HCT116 (cell line): ENCODE data around the gene SLC35G6. TPM values are rescaled to one million over a fixed set of nuclear protein-coding genes. Genes with fewer than 3 reads are reported as not detected.

Experiments
- EGR1 ChIP-seq: IDR thresholded peaks from 2 replicates; pipeline ENCODE4 v1.6.1; 2012; ENCODE audit warnings: low read depth
- YY1 ChIP-seq: IDR thresholded peaks from 2 replicates; pipeline ENCODE4 v1.6.1; 2011; ENCODE audit warnings: low read length, low read depth, moderate library complexity, mild to moderate bottlenecking; ENCODE audit not compliant: insufficient replicate concordance; ENCODE audit errors: extremely low read depth
- total RNA-seq: library from RNA; stranded (reverse); gene quantifications from one replicate; pipeline ENCODE4 v1.2.1, GENCODE V29; 2021; ENCODE audit not compliant: unreplicated experiment

Gene SLC35G6
- total RNA-seq, 1 experiment from 2014 or later = not detected

GRCh38 chr17:7530023-7530900 is 49.0 kb downstream of the SLC35G6 start (continued):
- TF ChIP-seq EGR1 (no peak), YY1 (no peak)

Other genes with a start within 250 kb of the SLC35G6 start
- gene DVL2, start 246.9 kb upstream of the SLC35G6 start, total RNA-seq = 69.7 TPM
- gene PHF23, start 242.0 kb upstream of the SLC35G6 start, total RNA-seq = 48.5 TPM
- 287 TPM for gene GABARAP, start 239.0 kb upstream of the SLC35G6 start, total RNA-seq
- 143 TPM for gene CTDNEP1, start 229.7 kb upstream of the SLC35G6 start, total RNA-seq
- 81.7 TPM for gene ELP5, start 229.2 kb upstream of the SLC35G6 start, total RNA-seq
- gene CLDN7, start 219.0 kb upstream of the SLC35G6 start, total RNA-seq = 286 TPM
- 2.5 TPM for gene SLC2A4, start 199.7 kb upstream of the SLC35G6 start, total RNA-seq
- gene YBX2, start 186.8 kb upstream of the SLC35G6 start, total RNA-seq = 2.3 TPM
- gene EIF5A, start 173.8 kb upstream of the SLC35G6 start, total RNA-seq = 1,139 TPM
- 61.3 TPM for gene GPS2, start 166.1 kb upstream of the SLC35G6 start, total RNA-seq
- 56.9 TPM for gene NEURL4, start 152.1 kb upstream of the SLC35G6 start, total RNA-seq
- gene ACAP1, start 144.9 kb upstream of the SLC35G6 start, total RNA-seq = 8.8 TPM
- 5.4 TPM for gene KCTD11, start 129.3 kb upstream of the SLC35G6 start, total RNA-seq
- not detected for gene TMEM95, start 126.3 kb upstream of the SLC35G6 start, total RNA-seq
- 16.8 TPM for gene TNK1, start 100.4 kb upstream of the SLC35G6 start, total RNA-seq
- gene PLSCR3, start 86.9 kb upstream of the SLC35G6 start, total RNA-seq = 43.8 TPM
- 110 TPM for gene TMEM256, start 77.3 kb upstream of the SLC35G6 start, total RNA-seq
- 60.5 TPM for gene NLGN2, start 73.6 kb upstream of the SLC35G6 start, total RNA-seq
- gene SPEM1, start 61.1 kb upstream of the SLC35G6 start, total RNA-seq = 0.32 TPM
- not detected for gene SPEM2, start 55.8 kb upstream of the SLC35G6 start, total RNA-seq
- not detected for gene SPEM3, start 52.6 kb upstream of the SLC35G6 start, total RNA-seq
- gene TMEM102, start 46.0 kb upstream of the SLC35G6 start, total RNA-seq = 16.4 TPM
- gene FGF11, start 41.9 kb upstream of the SLC35G6 start, total RNA-seq = 6.1 TPM
- 10.4 TPM for gene CHRNB1, start 36.4 kb upstream of the SLC35G6 start, total RNA-seq
- gene ZBTB4, start 1.8 kb upstream of the SLC35G6 start, total RNA-seq = 17.1 TPM
- gene POLR2A, start 2.9 kb downstream of the SLC35G6 start, total RNA-seq = 205 TPM
- gene TNFSF12, start 67.6 kb downstream of the SLC35G6 start, total RNA-seq = 12.3 TPM
- gene TNFSF13, start 77.3 kb downstream of the SLC35G6 start, total RNA-seq = 0.71 TPM
- 73.8 TPM for gene SENP3, start 80.5 kb downstream of the SLC35G6 start, total RNA-seq
- gene CD68, start 98.2 kb downstream of the SLC35G6 start, total RNA-seq = 7.0 TPM
- gene MPDU1, start 102.4 kb downstream of the SLC35G6 start, total RNA-seq = 50.9 TPM
- gene SOX15, start 108.6 kb downstream of the SLC35G6 start, total RNA-seq = 0.69 TPM
- 49.7 TPM for gene FXR2, start 133.5 kb downstream of the SLC35G6 start, total RNA-seq
- gene SAT2, start 146.4 kb downstream of the SLC35G6 start, total RNA-seq = 54.9 TPM
- not detected for gene SHBG, start 148.7 kb downstream of the SLC35G6 start, total RNA-seq
- not detected for gene ATP1B2, start 169.5 kb downstream of the SLC35G6 start, total RNA-seq
- 110 TPM for gene TP53, start 206.0 kb downstream of the SLC35G6 start, total RNA-seq
- gene WRAP53, start 207.0 kb downstream of the SLC35G6 start, total RNA-seq = 28.8 TPM
- gene EFNB3, start 223.8 kb downstream of the SLC35G6 start, total RNA-seq = 0.07 TPM
- 2.0 TPM for gene DNAH2, start 236.3 kb downstream of the SLC35G6 start, total RNA-seq